GM19238 (cell line): ENCODE results near the gene DOCK3.
"Not testable (repeated sequence)": the region's sequence is repeated elsewhere in the genome, so short reads cannot be mapped to it uniquely, and the experiment has no call there.

Experiments
- DNase-seq: peaks from one replicate; pipeline ENCODE4 v3.0.0; 2011; ENCODE audit warnings: low spot score; ENCODE audit not compliant: insufficient read length

The DOCK3 gene

DNA sequence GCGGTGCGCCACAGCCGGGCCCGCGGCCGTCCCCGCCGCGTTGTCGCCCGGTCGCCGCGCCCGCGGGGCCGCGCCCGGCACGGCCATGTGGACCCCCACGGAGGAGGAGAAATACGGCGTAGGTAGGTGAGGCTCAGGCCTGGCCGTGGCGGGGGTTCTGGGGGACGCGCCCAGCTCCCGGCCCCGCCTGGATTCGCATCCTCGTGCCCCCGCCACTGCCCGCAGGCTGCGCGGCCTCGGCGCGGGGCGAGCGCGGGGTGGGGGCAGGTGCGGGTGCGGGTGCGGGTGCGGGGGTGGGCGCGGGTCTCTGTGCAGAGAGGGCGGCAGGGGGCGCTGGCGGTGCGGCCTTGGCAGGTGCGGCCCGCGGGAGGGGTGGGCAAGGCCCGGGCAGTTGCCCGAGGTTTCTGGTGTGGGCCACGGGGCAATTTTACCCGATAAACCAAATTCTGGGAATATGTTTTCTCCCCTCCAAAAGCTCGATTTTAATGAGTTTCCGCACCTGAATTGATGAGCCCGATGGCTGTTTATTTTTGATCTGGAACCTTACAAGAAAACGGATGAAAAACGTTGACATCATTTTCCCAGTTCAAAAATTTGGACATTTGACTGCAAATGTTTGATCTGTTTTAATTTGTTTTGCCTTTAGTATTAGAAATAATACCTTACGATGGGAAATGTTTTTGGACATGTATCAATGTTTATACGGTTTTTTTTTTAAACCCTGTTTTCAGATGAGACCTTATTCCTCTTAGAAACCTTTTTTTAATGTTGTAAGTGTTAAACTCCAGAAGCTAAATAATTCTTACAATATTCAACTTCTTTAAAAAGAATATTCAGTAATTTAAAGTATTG lies 678 bp downstream of the DOCK3 start:
- no peak for DNase-seq

GRCh38 chr3:50676031-50676705 lies 1.4 kb downstream of the DOCK3 start:
- no peak for DNase-seq

DNA sequence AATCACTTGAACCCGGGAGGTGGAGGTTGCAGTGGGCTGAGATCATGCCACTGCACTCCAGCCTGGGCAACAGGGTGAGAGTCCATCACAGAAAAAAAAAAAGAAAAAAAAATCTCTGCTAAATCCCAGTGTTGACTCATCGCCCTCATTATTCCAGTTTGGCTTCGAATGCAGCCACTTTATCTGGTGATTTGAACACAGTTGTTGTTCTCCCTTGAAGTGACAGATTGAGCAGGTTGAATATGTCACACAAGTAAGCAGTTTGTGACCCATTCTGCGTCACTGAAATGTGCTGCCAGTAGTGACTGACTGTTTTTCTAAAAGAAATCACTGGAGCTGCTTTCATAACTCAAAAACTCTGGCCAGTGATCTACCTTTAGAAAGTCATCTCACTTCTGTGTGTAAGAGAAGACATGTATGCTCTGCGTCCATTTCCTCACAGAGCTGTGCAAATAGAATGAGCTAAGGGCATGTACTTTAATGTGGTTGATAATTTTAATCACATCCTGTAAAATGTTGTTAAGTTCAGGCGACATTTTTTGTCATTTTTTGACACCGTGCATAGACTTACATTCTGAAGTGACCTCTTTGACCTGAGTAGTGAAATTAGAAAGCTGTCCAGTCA lies 12.5 kb downstream of the DOCK3 start:
- DNase-seq, result no peak

GRCh38 chr3:50687916-50688315 lies 13.2 kb downstream of the DOCK3 start:
- no peak for DNase-seq

DNA sequence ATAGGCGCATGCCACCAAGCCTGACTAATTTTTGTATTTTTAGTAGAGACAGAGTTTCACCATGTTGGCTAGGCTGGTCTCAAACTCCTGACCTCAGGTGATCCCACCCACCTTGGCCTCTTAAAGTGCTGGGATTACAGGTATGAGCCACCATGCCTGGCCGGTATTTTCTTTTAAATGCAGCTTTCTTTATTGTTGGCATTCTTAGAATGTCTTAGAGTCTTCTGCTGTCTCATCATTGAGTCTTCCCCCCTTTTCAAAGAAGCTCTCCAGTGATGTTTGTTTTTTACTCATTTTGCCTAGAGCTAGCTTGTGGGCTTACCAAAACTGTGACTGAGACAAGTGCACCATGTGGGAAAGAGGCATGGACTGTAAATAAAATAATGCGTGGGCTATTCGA lies 13.9 kb downstream of the DOCK3 start:
- not testable (repeated sequence) for DNase-seq

DNA sequence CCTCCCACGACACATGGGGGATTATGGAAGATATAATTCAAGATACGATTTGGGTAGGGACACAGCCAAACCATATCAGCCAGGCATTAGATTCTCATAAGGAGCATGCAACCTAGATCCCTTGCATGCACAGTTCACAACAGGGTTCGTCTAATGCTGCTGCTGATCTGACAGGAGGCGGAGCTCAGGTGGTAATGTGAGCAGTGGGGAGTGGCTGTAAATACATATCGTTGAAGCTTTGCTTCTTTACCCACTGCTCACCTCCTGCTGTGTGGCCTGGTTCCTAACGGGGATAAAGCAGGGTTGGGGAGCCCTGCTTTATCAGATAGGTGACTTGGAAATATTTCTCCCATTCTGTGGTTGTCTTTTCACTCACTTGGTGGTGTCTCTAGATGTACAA lies 14.8 kb downstream of the DOCK3 start:
- no peak for DNase-seq

GRCh38 chr3:50695031-50695430 lies 20.3 kb downstream of the DOCK3 start:
- DNase-seq, result no peak

DNA sequence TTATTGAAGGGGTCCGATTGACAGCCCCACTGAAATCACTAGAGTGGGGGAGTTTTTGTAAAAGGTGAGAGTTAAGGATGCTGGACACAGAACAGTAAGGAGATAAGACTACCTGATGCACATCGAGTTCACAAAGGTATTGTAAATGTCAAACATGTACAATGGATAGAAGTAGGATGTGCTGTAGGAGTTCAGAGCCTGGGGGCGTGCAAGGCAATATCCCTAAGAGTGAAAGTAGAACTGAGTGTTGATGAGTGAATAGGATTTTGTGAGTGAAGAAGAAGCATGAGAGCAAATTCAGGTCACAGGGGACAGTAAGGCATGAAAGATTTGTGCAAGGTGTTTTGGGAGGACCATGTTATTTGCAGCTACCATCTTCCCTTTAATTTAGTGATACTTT lies 21.5 kb downstream of the DOCK3 start:
- DNase-seq, result no peak

GRCh38 chr3:50698269-50698668 lies 23.5 kb downstream of the DOCK3 start:
- DNase-seq, result no peak

DNA sequence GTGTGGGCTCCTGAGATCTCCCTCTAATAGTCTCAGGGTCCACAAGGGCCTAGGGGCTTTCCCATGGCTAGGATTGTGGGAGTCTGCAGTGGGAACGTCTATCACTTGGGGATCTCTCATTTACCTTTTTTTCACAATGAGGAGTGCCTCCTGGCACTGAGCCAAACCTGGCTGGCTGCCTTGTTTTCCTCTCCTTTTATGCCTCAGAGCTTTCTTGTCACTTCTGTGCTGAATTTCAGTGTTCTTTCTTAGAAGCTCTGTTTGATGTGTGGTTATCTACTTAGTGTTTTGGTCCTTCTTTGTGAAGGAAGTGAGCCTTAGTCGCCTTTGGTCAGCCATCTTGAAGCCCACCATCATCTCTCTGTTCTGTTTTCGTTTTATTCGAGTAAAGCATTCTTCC lies 33.9 kb downstream of the DOCK3 start:
- no peak for DNase-seq

DNA sequence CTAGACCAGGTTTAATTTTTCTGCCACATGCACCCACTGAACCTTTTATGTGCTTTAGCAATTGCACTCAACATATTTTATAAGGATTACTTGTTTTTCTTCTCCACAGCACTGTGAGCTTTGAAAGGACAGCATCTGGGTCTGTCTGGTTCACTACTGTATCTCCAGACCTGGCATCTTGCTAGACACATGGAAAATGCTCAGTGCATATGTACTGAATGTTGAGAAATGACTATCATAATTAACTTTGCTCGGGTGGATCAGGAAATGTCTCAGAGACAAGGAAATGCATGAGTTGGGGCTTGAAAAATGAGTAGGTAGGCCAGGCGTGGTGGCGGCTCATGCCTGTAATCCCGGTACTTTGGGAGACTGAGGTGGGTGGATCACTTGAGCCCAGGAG lies 40.2 kb downstream of the DOCK3 start:
- no peak for DNase-seq

GRCh38 chr3:50724831-50725230 lies 50.1 kb downstream of the DOCK3 start:
- no peak for DNase-seq

DNA sequence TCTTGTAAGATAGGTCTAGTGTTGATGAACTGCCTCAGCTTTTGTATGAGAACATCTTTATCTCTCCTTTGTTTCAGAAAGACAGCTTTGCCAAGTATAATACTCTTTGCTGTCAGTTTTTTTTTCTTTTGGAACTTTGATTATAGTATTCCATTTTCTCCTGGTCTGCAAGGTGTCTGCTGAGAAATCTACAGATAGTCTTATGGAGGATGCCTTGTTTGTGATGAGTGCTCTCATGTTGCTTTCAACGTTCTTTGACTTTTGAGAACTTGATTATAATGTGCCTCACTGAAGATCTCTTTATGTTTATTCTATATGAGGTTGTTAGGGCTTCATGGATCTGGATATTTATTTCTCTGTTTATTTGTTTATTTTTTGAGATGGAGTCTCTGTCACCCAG lies 60.3 kb downstream of the DOCK3 start:
- no peak for DNase-seq

DNA sequence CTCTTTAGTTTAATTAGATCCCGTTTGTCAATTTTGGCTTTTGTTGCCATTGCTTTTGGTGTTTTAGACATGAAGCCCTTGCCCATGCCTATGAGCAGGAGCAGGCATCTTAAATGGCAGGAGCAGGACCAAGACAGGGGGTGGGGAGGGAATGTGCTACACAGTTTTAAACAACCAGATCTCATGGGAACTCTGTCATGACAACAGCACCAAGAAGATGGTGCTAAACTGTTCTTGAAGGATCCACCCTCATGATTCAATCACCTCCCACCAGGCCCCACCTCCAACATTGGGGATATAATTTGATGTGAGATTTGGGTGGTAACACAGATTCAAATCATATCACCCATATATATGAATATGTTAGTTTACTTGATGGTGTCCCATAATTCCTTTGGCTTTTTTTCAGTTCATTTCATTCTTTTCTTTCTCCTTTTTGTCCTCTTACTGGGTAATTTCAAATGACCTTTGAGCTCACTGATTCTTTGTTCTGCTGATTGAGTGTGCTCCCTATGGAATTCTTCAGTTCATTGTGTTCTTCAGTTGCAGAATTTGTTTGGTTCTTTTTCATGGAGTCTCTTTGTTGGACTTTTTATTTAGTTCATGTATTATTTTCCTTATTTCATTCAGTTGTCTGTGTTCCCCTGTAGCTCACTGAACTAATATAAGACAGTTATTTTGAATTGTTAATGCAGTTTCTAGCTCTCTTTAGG lies 62.6 kb downstream of the DOCK3 start:
- DNase-seq, result no peak

- no peak for DNase-seq
These were observed 63.3 kb downstream of the DOCK3 start for GRCh38 chr3:50737906-50738598.

DNA sequence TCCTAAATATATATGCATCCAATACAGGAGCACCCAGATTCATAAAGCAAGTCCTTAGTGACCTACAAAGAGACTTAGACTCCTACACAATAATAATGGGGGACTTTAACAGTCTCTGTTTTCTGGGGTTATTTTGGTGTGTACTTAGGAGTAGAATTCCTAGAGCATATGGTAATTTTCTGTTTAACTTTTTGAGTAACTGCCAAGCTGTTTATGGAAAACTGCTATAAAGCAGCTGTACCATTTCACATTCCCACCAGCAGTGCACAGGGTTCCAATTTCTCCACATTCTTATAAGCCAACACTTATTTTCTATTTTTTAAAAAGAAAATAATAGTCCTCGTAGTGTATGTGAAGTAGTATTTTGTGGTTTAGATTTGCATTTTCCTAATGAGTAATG lies 68.9 kb downstream of the DOCK3 start:
- no peak for DNase-seq

GRCh38 chr3:50749822-50750221 lies 75.1 kb downstream of the DOCK3 start:
- no peak for DNase-seq

GRCh38 chr3:50759015-50759414 lies 84.3 kb downstream of the DOCK3 start:
- no peak for DNase-seq

DNA sequence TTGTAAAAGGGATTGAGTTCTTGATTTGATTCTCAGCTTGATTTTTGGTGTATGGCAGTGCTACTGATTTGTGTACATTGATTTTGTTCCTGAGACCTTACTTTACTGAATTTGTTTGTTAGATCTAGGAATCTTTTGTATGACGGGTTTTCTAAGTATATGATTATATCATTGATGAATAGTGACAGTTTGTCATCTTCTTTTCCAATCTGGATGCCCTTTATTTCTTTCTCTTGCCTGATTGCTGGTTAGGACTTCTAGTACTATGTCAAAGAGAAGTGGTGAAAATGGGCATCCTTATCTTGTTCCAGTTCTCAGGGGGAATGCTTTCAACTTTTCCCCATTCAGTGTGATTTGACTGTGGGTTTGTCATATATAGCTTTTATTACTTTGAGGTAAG lies 103.0 kb downstream of the DOCK3 start:
- no peak for DNase-seq

GRCh38 chr3:50781766-50782165 lies 107.0 kb downstream of the DOCK3 start:
- DNase-seq, result not testable (repeated sequence)

- no peak for DNase-seq
These were observed 111.9 kb downstream of the DOCK3 start for GRCh38 chr3:50786631-50787030.
